A549 (cell line): ENCODE measurements around the gene SLC4A3.

Experiments
- BCL3 ChIP-seq: fragments of >200 bp; sonication (Bioruptor Twin); formaldehyde crosslinking; IDR thresholded peaks from 3 replicates; pipeline ENCODE4 v1.6.1; 2016
- KDM1A ChIP-seq: fragments of 200-600 bp; sonication (generic); IDR thresholded peaks from 2 replicates; pipeline ENCODE4 v1.6.1; 2016; ENCODE audit warnings: low read depth, mild to moderate bottlenecking
- USF2 ChIP-seq: fragments of 450-650 bp; IDR thresholded peaks from 2 replicates; pipeline ENCODE4 v1.6.1; 2014; ENCODE audit warnings: antibody characterized with exemption
- TF ChIP-seq, protein P1 (sequence below): fragments of >200 bp; sonication (Bioruptor Twin); formaldehyde crosslinking; IDR thresholded peaks from 3 replicates; pipeline ENCODE4 v1.5.1; 2016
- TF ChIP-seq, protein P2 (sequence below): IDR thresholded peaks from 2 replicates; pipeline ENCODE4 v1.6.1; 2012

DNA sequence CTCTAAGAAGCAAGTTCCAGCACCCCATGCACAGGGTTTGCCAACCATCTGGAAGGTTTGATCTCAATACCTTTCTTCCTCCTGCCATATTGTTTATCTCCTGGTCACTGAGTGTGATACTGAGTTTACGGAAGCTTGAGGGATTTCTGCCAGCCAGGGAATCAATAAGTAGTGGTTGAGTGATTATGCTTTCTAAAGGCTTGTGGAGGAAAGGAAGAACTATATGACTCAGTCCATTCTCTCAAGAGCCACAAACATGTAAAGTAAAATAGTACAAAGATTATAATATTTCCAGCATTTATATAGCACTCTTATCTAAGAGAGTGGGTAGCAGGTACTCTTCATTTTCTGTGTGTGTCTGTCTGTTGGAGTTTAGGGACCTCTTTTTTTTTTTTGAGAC, 49.2 kb downstream of the SLC4A3 start:
- TF ChIP-seq, protein P1, sequence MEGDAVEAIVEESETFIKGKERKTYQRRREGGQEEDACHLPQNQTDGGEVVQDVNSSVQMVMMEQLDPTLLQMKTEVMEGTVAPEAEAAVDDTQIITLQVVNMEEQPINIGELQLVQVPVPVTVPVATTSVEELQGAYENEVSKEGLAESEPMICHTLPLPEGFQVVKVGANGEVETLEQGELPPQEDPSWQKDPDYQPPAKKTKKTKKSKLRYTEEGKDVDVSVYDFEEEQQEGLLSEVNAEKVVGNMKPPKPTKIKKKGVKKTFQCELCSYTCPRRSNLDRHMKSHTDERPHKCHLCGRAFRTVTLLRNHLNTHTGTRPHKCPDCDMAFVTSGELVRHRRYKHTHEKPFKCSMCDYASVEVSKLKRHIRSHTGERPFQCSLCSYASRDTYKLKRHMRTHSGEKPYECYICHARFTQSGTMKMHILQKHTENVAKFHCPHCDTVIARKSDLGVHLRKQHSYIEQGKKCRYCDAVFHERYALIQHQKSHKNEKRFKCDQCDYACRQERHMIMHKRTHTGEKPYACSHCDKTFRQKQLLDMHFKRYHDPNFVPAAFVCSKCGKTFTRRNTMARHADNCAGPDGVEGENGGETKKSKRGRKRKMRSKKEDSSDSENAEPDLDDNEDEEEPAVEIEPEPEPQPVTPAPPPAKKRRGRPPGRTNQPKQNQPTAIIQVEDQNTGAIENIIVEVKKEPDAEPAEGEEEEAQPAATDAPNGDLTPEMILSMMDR, result no peak
- TF ChIP-seq KDM1A (no peak), BCL3 (no peak), USF2 (no peak)
- TF ChIP-seq, protein P2, sequence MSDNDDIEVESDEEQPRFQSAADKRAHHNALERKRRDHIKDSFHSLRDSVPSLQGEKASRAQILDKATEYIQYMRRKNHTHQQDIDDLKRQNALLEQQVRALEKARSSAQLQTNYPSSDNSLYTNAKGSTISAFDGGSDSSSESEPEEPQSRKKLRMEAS, result no peak
